ENCODE measurements around the gene ZNF385B. TPM values are rescaled to one million over a fixed set of nuclear protein-coding genes. Genes with fewer than 3 reads are reported as not detected.
A peak's percentile ranks its signal among the peaks of the same experiment; 100 is the strongest.

Gene ZNF385B
- total RNA-seq, 1 donor from 2014 or later = not detected

GRCh38 chr2:179427065-179427464 is 434.3 kb downstream of the ZNF385B start:
- Mint-ChIP-seq H3K27ac (no peak overlapping the region), H3K27me3 (peaks cover 25% of the 10 kb centered on the region), H3K36me3 (ENCODE audit: low read depth) (no peaks in the 10 kb centered on the region), H3K9me3 (no peaks in the 10 kb centered on the region), H3K4me3 (no peak overlapping the region), H3K4me1 (no peaks in the 10 kb centered on the region)
- no peak for TF ChIP-seq CTCF (IDR thresholded peaks at IDR 0.05)
- ChIA-PET POLR2A (no interaction called here), CTCF (no interaction called here)
- DNase-seq (no peak), ATAC-seq (ENCODE audit: low read depth) (no peak)
- intact Hi-C loops (cut with micrococcal nuclease) = no loop called here

GRCh38 chr2:179424571-179424970 is 436.8 kb downstream of the ZNF385B start:
- ChIA-PET POLR2A (no interaction called here), CTCF (interaction anchor here (1.0 to 2.1 kb wide), 2 partner anchors 14 to 16 kb away, joined by 4 read pairs; no protein-coding TSS in a partner anchor)
- H3K36me3 Mint-ChIP-seq (ENCODE audit: low read depth) = no peaks in the 10 kb centered on the region
- no peak overlapping the region for H3K4me3 Mint-ChIP-seq
- DNase-seq = no peak
- TF ChIP-seq CTCF (IDR thresholded peaks at IDR 0.05) = no peak
- ATAC-seq (ENCODE audit: low read depth) = no peak
- intact Hi-C loops (cut with micrococcal nuclease) = no loop called here
- H3K9me3 Mint-ChIP-seq = no peaks in the 10 kb centered on the region
- H3K4me1 Mint-ChIP-seq = no peaks in the 10 kb centered on the region
- no peak overlapping the region for H3K27ac Mint-ChIP-seq
- H3K27me3 Mint-ChIP-seq = peaks cover 21% of the 10 kb centered on the region

- Mint-ChIP-seq H3K27me3 (peaks cover 9% of the 10 kb centered on the region), H3K4me1 (no peaks in the 10 kb centered on the region), H3K36me3 (ENCODE audit: low read depth) (no peaks in the 10 kb centered on the region), H3K27ac (no peak overlapping the region), H3K9me3 (no peaks in the 10 kb centered on the region), H3K4me3 (no peak overlapping the region)
- DNase-seq (peak; percentile 19), ATAC-seq (ENCODE audit: low read depth) (peak; percentile 66)
- ChIA-PET POLR2A (no interaction called here), CTCF (interaction anchor here (1.0 to 2.4 kb wide), 11 partner anchors 10 to 330 kb away, joined by 3 to 10 read pairs (median 5); no protein-coding TSS in a partner anchor)
- intact Hi-C loops (cut with micrococcal nuclease) = loop anchor here (1.0 to 2.0 kb wide), 4 partner anchors 18 to 515 kb away; no protein-coding TSS in a partner anchor
- TF ChIP-seq CTCF (IDR thresholded peaks at IDR 0.05) = peak; percentile 40
These were observed 439.3 kb downstream of the ZNF385B start for GRCh38 chr2:179422037-179422643.

GRCh38 chr2:179417436-179417949 is 443.9 kb downstream of the ZNF385B start:
- CTCF ChIA-PET = interaction anchor here (1.4 kb wide), 1 partner anchor 15 kb away, joined by 4 read pairs; no protein-coding TSS in a partner anchor
- Mint-ChIP-seq H3K27ac (no peak overlapping the region), H3K27me3 (peaks cover 10% of the 10 kb centered on the region), H3K4me3 (no peak overlapping the region), H3K9me3 (peaks cover 4% of the 10 kb centered on the region), H3K36me3 (ENCODE audit: low read depth) (no peaks in the 10 kb centered on the region), H3K4me1 (no peaks in the 10 kb centered on the region)
- ATAC-seq (ENCODE audit: low read depth) (no peak), DNase-seq (no peak)
- intact Hi-C loops (cut with micrococcal nuclease) = no loop called here
- TF ChIP-seq CTCF (IDR thresholded peaks at IDR 0.05) = no peak
- POLR2A ChIA-PET = no interaction called here

- TF ChIP-seq CTCF (IDR thresholded peaks at IDR 0.05) = no peak
- Mint-ChIP-seq H3K4me3 (no peak overlapping the region), H3K36me3 (ENCODE audit: low read depth) (no peaks in the 10 kb centered on the region), H3K4me1 (peaks cover 10% of the 10 kb centered on the region), H3K27me3 (peaks cover 28% of the 10 kb centered on the region), H3K27ac (no peak overlapping the region), H3K9me3 (peaks cover 4% of the 10 kb centered on the region)
- POLR2A ChIA-PET = no interaction called here
- intact Hi-C loops (cut with micrococcal nuclease) = no loop called here
- ATAC-seq (ENCODE audit: low read depth) = no peak
- DNase-seq = no peak
- CTCF ChIA-PET = interaction anchor here (1.4 to 1.5 kb wide), 2 partner anchors 11 to 193 kb away, joined by 4 to 5 read pairs; no protein-coding TSS in a partner anchor
These were observed 449.3 kb downstream of the ZNF385B start for GRCh38 chr2:179412112-179412511.
